GM18870 (cell line): ENCODE results near the gene TNFSF11.

ENCODE experiments used
- ATAC-seq: cut with Tn5 transposase; IDR thresholded peaks from one replicate; pipeline ENCODE4 v1.9.1; 2021; ENCODE audit warnings: moderate library complexity; ENCODE audit not compliant: unreplicated experiment

The TNFSF11 gene

GRCh38 chr13:42607546-42607945, 33.6 kb downstream of the TNFSF11 start:
- ATAC-seq: no peak

GRCh38 chr13:42610649-42611048, 36.7 kb downstream of the TNFSF11 start:
- ATAC-seq: no peak

- ATAC-seq: no peak
Observed at GRCh38 chr13:42611086-42611779, 37.3 kb downstream of the TNFSF11 start.

- ATAC-seq: no peak
Observed at GRCh38 chr13:42612021-42612765, 38.2 kb downstream of the TNFSF11 start.

GRCh38 chr13:42614436-42615035, 40.6 kb downstream of the TNFSF11 start:
- ATAC-seq: no peak

GRCh38 chr13:42615691-42616090, 41.7 kb downstream of the TNFSF11 start:
- ATAC-seq: no peak

- no peak for ATAC-seq
Observed at GRCh38 chr13:42617221-42617620, 43.3 kb downstream of the TNFSF11 start.

GRCh38 chr13:42623916-42624315, 50.0 kb downstream of the TNFSF11 start:
- ATAC-seq: no peak

- ATAC-seq: no peak
Observed at GRCh38 chr13:42625611-42626010, 51.7 kb downstream of the TNFSF11 start.

GRCh38 chr13:42626176-42626860, 52.4 kb downstream of the TNFSF11 start:
- no peak for ATAC-seq

GRCh38 chr13:42628666-42629065, 54.7 kb downstream of the TNFSF11 start:
- no peak for ATAC-seq

GRCh38 chr13:42631181-42631580, 57.2 kb downstream of the TNFSF11 start:
- ATAC-seq: no peak

- no peak for ATAC-seq
Observed at GRCh38 chr13:42633495-42633894, 59.5 kb downstream of the TNFSF11 start.

- no peak for ATAC-seq
Observed at GRCh38 chr13:42638101-42638500, 64.1 kb downstream of the TNFSF11 start.

- ATAC-seq: no peak
Observed at GRCh38 chr13:42638886-42639285, 64.9 kb downstream of the TNFSF11 start.

GRCh38 chr13:42643076-42643475, 69.1 kb downstream of the TNFSF11 start:
- no peak for ATAC-seq

GRCh38 chr13:42644841-42645240, 70.9 kb downstream of the TNFSF11 start:
- ATAC-seq: no peak

GRCh38 chr13:42645717-42646116, 71.8 kb downstream of the TNFSF11 start:
- no peak for ATAC-seq

- ATAC-seq: no peak
Observed at GRCh38 chr13:42649141-42649540, 75.2 kb downstream of the TNFSF11 start.

- no peak for ATAC-seq
Observed at GRCh38 chr13:42649831-42650230, 75.9 kb downstream of the TNFSF11 start.

GRCh38 chr13:42650506-42650905, 76.6 kb downstream of the TNFSF11 start:
- no peak for ATAC-seq
